ENCODE measurements around the gene CEACAM7.

GRCh38 chr19:41626877-41627276 lies 61.2 kb downstream of the CEACAM7 start, which contains the start of gene CEACAM4:
- TF ChIP-seq CTCF (IDR thresholded peaks at IDR 0.05) (no peak), EP300 (IDR thresholded peaks at IDR 0.05) (no peak), POLR2A (IDR thresholded peaks at IDR 0.05; ENCODE audit: low read depth) (no peak)

All from esophagus muscularis mucosa (tissue), 4 donors.